HAP-1 (cell line): ENCODE data around the gene LRRC8B.
"Not testable (repeated sequence)": the region's sequence is repeated elsewhere in the genome, so short reads cannot be mapped to it uniquely, and the experiment has no call there.

Experiments used
- DNase-seq, 2 experiments: peaks; one replicate each; pipeline ENCODE4 v3.0.0-alpha.2; 2016 to 2020; ENCODE audit warnings: low spot score in 2 of 2
- H3K27me3 ChIP-seq: fragments of 250-450 bp; sonication (Bioruptor Pico); 2 replicates; pipeline ENCODE4 v1.5.1; 2020; ENCODE audit warnings: low read depth, mild to moderate bottlenecking, moderate library complexity
- H3K36me3 ChIP-seq: fragments of 250-450 bp; sonication (Bioruptor Pico); replicated peaks from 2 replicates; pipeline ENCODE4 v1.5.1; 2020; ENCODE audit warnings: mild to moderate bottlenecking
- H3K4me1 ChIP-seq: fragments of 250-450 bp; sonication (Bioruptor Pico); 2 replicates; pipeline ENCODE4 v1.5.1; 2020; ENCODE audit warnings: mild to moderate bottlenecking
- H3K4me3 ChIP-seq: fragments of 250-450 bp; sonication (Bioruptor Pico); 2 replicates; pipeline ENCODE4 v1.5.1; 2020; ENCODE audit warnings: mild to moderate bottlenecking, moderate library complexity
- H3K9me3 ChIP-seq: fragments of 250-450 bp; sonication (Bioruptor Pico); 2 replicates; pipeline ENCODE4 v1.5.1; 2020; ENCODE audit warnings: mild to moderate bottlenecking, moderate library complexity
- in situ Hi-C: fragments of 300-500 bp; cut with MboI; formaldehyde crosslinking; loops from 3 replicates; pipeline ENCODE4 v1.14.3; 2020; ENCODE audit warnings: low sequenced_read_pairs, inconsistent platforms, mixed read lengths

Gene LRRC8B

DNA sequence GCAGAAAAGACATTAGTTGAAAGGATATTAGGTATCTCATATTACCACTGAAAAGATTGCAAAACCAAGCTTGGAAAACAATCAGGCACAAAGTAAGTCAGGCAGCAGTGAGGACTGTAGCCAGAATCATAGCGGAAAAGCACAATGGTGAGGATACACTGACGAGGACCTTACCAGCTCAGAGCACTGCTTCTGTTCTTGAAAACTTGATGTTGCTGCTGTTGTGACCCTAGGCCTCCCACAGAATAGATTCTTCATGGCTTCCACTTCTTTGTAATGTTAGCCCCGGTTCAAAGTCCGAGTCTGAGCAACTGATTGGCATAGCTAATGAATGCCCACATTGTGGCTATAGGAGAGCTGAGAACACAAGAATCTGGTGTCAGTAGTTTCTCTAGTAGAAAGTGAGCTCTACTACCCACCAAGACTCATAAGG, 63.1 kb downstream of the LRRC8B start:
- Histone ChIP-seq H3K27me3 (no peaks in the 10 kb centered on the region), H3K4me3 (no peak overlapping the region), H3K36me3 (peaks cover 35% of the 10 kb centered on the region), H3K4me1 (peaks cover 58% of the 10 kb centered on the region), H3K9me3 (no peaks in the 10 kb centered on the region)
- no peak for DNase-seq
- in situ Hi-C loops, result no loop called here

DNA sequence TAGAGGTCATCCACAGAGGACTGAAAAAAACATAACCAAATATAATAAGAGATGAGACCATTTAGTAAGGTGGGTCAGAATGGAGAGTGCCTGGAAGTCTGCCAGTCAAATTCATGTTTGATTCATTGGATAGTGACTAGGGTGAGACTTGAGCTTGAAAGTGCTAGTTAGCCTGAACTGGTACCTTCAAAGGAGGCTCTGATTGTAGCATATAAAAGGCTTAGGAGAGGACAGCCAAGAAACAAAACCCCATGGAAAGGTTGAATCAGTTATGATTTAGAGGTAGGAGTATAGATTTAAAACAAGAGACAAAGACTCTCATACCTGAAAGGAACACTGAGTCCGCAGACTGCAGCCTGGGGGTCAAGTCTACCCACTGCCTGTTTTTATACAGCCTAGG, 63.9 kb downstream of the LRRC8B start:
- Histone ChIP-seq H3K27me3 (no peaks in the 10 kb centered on the region), H3K36me3 (peaks cover 27% of the 10 kb centered on the region), H3K9me3 (no peaks in the 10 kb centered on the region), H3K4me3 (no peak overlapping the region), H3K4me1 (peaks cover 66% of the 10 kb centered on the region)
- DNase-seq, result no peak
- in situ Hi-C loops, result no loop called here

DNA sequence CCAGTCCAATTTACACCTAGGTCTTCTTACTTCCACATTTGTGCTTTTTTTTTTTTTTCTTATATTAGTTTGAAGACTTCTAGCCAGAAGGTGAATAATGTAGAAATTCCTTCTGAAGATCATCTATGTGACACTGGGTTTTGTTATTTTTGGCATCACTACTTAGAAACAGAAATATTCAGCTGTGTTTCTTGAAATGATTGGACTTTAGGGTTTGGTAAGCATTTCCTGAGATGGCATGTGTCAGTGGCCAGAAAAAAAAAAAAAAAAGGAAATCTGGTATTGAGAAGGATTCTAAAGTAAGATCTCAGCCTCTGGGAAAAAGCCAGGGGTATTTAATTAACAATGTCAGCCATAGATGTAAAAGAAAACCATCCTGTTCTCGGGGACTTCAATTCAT, 64.9 kb downstream of the LRRC8B start:
- Histone ChIP-seq H3K4me1 (peaks cover 67% of the 10 kb centered on the region), H3K27me3 (no peaks in the 10 kb centered on the region), H3K9me3 (no peaks in the 10 kb centered on the region), H3K4me3 (no peak overlapping the region), H3K36me3 (peaks cover 19% of the 10 kb centered on the region)
- in situ Hi-C loops, result no loop called here
- DNase-seq, result no peak

DNA sequence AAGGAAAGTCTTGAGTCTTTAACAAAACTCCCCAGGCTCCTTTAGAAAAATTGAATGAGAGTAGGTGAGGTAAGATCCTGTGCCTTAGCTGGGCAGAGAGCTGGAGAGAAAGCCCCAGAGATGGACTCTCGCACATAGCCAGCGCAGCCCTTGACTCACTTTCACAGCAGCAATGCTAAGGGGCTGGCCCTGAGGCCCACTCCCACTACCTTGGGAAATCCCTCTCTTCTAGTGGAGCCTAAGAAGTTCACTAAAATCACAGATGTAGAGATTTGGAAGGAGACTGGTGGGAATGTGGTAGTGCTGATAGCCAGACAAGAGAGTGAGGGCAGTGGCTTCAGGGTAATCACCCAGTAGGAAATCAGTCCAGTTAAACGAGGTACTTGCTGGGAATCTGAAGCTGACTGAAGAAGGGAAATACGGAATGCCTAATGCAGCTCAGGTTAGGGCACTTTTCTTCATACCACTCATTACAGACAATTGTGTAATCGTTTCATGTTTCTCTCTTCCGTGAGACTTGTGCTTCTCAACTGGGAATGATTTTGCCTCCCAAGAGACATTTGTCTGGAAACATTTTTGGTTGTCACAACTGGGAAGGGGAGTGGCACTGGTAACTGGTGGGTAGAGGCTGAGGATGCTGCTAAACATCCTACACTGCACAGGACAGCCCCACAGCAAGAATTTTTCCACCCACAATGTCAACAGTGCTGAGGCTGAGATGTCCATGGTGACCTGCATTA, 65.9 kb downstream of the LRRC8B start:
- H3K9me3 ChIP-seq, result no peaks in the 10 kb centered on the region
- H3K27me3 ChIP-seq, result no peaks in the 10 kb centered on the region
- H3K4me3 ChIP-seq, result no peak overlapping the region
- peaks cover 9% of the 10 kb centered on the region for H3K36me3 ChIP-seq
- peaks cover 67% of the 10 kb centered on the region for H3K4me1 ChIP-seq
- in situ Hi-C loops, result no loop called here
- no peak for DNase-seq

DNA sequence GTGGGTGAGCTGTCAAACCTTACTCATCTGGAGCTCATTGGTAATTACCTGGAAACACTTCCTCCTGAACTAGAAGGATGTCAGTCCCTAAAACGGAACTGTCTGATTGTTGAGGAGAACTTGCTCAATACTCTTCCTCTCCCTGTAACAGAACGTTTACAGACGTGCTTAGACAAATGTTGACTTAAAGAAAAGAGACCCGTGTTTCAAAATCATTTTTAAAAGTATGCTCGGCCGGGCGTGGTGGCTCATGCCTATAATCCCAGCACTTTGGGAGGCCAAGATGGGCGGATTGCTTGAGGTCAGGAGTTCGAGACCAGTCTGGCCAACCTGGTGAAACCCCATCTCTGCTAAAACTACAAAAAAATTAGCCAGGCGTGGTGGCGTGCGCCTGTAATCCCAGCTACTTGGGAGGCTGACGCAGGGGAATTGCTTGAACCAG, 68.3 kb downstream of the LRRC8B start:
- H3K36me3 ChIP-seq, H3K27me3 ChIP-seq, DNase-seq, in situ Hi-C loops, H3K4me3 ChIP-seq, H3K9me3 ChIP-seq: not testable (repeated sequence)
- H3K4me1 ChIP-seq, result peaks cover 74% of the 10 kb centered on the region

GRCh38 chr1:89594096-89594740, 69.6 kb downstream of the LRRC8B start:
- no peaks in the 10 kb centered on the region for H3K9me3 ChIP-seq
- peaks cover 71% of the 10 kb centered on the region for H3K4me1 ChIP-seq
- H3K27me3 ChIP-seq, result no peaks in the 10 kb centered on the region
- in situ Hi-C loops, result no loop called here
- no peak overlapping the region for H3K4me3 ChIP-seq
- no peaks in the 10 kb centered on the region for H3K36me3 ChIP-seq
- DNase-seq, result peak; percentile 49 to 98

DNA sequence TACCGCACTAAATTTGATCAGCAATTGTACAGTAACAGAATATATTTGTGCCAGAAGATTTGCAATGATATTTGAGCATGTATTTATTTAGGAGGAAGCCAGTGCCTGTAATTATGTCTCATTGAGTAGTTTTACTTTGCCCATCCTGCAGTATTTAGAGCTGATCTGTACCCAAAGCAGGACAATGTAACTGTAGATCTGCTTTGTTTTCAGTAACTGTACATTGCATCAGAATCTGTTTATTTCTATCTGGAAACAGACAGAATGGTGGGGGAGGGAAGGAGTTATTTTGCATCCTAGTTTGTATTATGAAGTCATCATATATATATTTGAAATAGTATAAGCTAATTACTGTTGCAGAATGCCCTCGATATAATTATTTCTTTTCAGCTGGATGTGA, 72.1 kb downstream of the LRRC8B start:
- no peak overlapping the region for H3K4me3 ChIP-seq
- no peak for DNase-seq
- H3K9me3 ChIP-seq, result no peaks in the 10 kb centered on the region
- H3K27me3 ChIP-seq, result no peaks in the 10 kb centered on the region
- in situ Hi-C loops, result loop anchor here (5.0 kb wide), 1 partner anchor 69 kb away; no protein-coding TSS in a partner anchor
- peaks cover 69% of the 10 kb centered on the region for H3K4me1 ChIP-seq
- H3K36me3 ChIP-seq, result no peaks in the 10 kb centered on the region

- Histone ChIP-seq H3K36me3 (no peaks in the 10 kb centered on the region), H3K27me3 (no peaks in the 10 kb centered on the region), H3K4me3 (no peak overlapping the region), H3K4me1 (peaks cover 51% of the 10 kb centered on the region), H3K9me3 (no peaks in the 10 kb centered on the region)
- peak; percentile 70 to 97 for DNase-seq
- in situ Hi-C loops, result loop anchor here (5.0 kb wide), 1 partner anchor 71 kb away; no protein-coding TSS in a partner anchor
Measured at GRCh38 chr1:89598450-89599331, 74.1 kb downstream of the LRRC8B start.

GRCh38 chr1:89599332-89599630, 74.7 kb downstream of the LRRC8B start:
- in situ Hi-C loops, result loop anchor here (5.0 kb wide), 1 partner anchor 72 kb away; no protein-coding TSS in a partner anchor
- Histone ChIP-seq H3K9me3 (no peaks in the 10 kb centered on the region), H3K36me3 (no peaks in the 10 kb centered on the region)

GRCh38 chr1:89600451-89601224, 76.0 kb downstream of the LRRC8B start:
- in situ Hi-C loops, result no loop called here
- no peaks in the 10 kb centered on the region for H3K9me3 ChIP-seq
- peaks cover 37% of the 10 kb centered on the region for H3K4me1 ChIP-seq

More at GRCh38 chr1:89599332-89599630, 74.7 kb downstream of the LRRC8B start:
- peaks cover 48% of the 10 kb centered on the region for H3K4me1 ChIP-seq
- no peak for DNase-seq
- H3K27me3 ChIP-seq, result no peaks in the 10 kb centered on the region
- H3K4me3 ChIP-seq, result no peak overlapping the region

GRCh38 chr1:89602871-89603404, 78.3 kb downstream of the LRRC8B start:
- Histone ChIP-seq H3K36me3 (no peaks in the 10 kb centered on the region), H3K4me3 (no peak overlapping the region), H3K27me3 (no peaks in the 10 kb centered on the region), H3K4me1 (peaks cover 14% of the 10 kb centered on the region), H3K9me3 (no peaks in the 10 kb centered on the region)
- DNase-seq, result no peak
- in situ Hi-C loops, result no loop called here

More at GRCh38 chr1:89600451-89601224, 76.0 kb downstream of the LRRC8B start:
- H3K36me3 ChIP-seq, result no peaks in the 10 kb centered on the region
- no peak overlapping the region for H3K4me3 ChIP-seq
- H3K27me3 ChIP-seq, result no peaks in the 10 kb centered on the region
- no peak for DNase-seq

- Histone ChIP-seq H3K27me3 (no peaks in the 10 kb centered on the region), H3K9me3 (no peaks in the 10 kb centered on the region), H3K36me3 (no peaks in the 10 kb centered on the region), H3K4me3 (no peak overlapping the region), H3K4me1 (peaks cover 8% of the 10 kb centered on the region)
- DNase-seq, result no peak
- in situ Hi-C loops, result no loop called here
Measured at GRCh38 chr1:89603651-89604413, 79.2 kb downstream of the LRRC8B start.
